SK-MEL-5 (cell line): ENCODE data around the gene RAP1GAP. TPM values are rescaled to one million over a fixed set of nuclear protein-coding genes. Genes with fewer than 3 reads are reported as not detected.

Experiments used
- DNase-seq: peaks from one replicate; pipeline ENCODE4 v3.0.0-alpha.2; 2016; ENCODE audit warnings: low read depth, low spot score
- in situ Hi-C: cut with HindIII; loops from 2 replicates; pipeline ENCODE4 v1.10.0; 2016; ENCODE audit warnings: low sequenced_read_pairs, high pct_unique_total_duplicates, low pct_unique_long_range_greater_than_20kb
- polyA plus RNA-seq, 2 experiments: library from polyadenylated mRNA; depleted of rRNA; stranded (reverse); fragments of >200 nt; gene quantifications; 2 replicates each; pipeline ENCODE4 v1.2.3, GENCODE V29; 2015
- total RNA-seq: library from RNA; depleted of rRNA; stranded (reverse); fragments of >200 nt; shearing (Covaris generic); gene quantifications from 2 replicates; pipeline ENCODE4 v1.2.3, GENCODE V29; 2014; rRNA removed

Gene RAP1GAP
- 0.61 and 0.95 TPM in 2 replicates for total RNA-seq
- 1.9 and 6.7 TPM in 2 replicates for polyA plus RNA-seq (2015; cell fraction: cytosol; rRNA removed)
- polyA plus RNA-seq (2015; cell fraction: nucleus; rRNA removed) = 0.88 and 1.6 TPM in 2 replicates

DNA sequence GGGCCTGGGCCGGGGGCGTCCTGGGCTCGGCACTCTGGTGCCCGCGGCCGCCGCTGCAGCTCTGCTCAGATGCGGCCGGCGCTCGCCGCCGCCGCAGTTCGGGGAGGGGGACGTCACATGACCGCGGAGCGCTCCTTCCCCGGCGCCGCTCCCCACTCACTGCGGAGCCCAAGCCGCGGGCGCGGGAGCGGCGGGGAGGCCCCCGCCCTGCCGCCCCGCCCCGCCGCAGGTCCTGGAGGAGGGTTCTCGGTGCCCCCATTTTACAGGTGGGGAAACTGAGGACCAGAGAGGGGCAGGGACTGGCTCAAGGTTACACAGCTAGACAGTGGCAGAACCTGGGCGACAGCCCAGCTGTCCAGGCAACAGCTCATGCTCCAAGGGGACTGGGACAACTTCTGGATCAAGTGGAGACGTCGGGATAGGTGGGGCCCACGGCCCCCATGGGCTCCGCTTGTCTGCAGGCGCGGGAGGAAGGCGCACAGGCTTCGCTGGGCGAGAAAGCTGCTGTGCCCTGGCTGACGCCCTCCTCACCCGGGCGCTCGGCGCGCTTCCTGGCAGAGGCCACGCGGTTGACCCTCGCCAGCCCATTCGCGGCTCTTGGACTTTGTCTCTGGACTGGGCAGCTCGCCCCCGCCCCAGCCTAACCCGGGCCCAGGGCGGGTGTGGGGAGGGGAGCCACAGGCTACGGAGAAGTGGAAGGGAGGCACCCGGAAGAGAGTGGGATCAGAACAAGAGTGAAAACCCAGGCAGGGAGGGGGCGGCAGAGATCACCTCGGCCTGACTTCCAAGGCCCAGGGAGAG is at the start of gene RAP1GAP:
RAP1GAP (minus strand) TSS at position 100 of the 801 bp plus-strand sequence. CDS start 49,325 bp downstream, outside the sequence.
- in situ Hi-C loops = no loop called here
- no peak for DNase-seq

DNA sequence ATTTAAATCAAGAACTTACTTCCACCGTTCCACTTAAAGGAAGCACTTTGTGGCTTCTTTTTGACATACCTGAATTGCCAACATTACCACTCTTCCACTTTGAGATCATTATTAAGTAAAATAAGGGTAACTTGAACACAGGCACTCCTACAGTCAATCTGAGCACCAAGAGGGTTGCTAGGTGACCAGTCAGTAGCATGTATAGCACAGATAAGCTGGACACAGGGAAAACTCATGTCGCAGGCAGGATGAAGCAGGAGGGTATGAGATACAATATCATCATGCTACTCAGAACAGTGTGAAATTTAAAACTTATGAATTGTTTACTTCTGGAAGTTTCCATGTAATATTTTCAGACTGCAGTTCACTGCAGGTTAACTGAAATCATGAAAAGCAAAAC is 47.0 kb upstream of the RAP1GAP start:
- DNase-seq = no peak
- in situ Hi-C loops = no loop called here

- DNase-seq = no peak
- in situ Hi-C loops = no loop called here
Measured at GRCh38 chr1:21707891-21708290, 38.7 kb upstream of the RAP1GAP start.

GRCh38 chr1:21707086-21707840 is 38.1 kb upstream of the RAP1GAP start:
- in situ Hi-C loops = no loop called here

DNA sequence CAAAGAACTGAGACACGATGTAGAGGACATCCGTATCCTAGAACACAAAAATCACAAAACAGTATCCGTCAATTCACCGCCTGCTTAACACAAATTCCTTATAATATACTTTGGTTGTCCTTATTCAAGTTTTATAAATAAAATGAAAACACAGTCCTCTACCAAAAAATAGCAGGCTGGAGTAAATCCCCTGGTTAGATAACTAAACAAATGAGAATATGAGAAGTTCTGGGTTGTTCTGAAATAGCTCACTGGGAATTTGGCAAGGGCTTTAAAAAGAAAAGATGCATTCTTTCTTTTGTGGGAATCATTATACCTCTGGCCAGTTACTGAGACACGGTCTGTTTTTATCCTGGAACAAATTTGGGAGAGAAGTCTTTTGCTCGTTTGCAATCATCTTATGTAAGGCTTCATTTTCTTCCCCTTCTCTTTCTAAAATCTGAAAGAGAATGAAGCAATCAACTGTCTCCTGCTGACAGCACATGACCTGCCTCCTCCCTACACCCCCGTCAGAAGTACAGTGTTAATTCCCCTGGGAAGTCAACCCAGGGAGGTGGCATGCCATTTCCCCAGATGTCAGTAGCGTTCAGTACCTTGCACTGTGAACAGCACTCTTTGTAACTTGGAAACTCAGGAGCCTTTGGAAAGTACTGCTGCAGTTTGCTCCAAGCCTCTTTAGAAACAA is 37.1 kb upstream of the RAP1GAP start:
- DNase-seq = peak; percentile 97
- in situ Hi-C loops = no loop called here

More at GRCh38 chr1:21707086-21707840, 38.1 kb upstream of the RAP1GAP start:
- DNase-seq = no peak

DNA sequence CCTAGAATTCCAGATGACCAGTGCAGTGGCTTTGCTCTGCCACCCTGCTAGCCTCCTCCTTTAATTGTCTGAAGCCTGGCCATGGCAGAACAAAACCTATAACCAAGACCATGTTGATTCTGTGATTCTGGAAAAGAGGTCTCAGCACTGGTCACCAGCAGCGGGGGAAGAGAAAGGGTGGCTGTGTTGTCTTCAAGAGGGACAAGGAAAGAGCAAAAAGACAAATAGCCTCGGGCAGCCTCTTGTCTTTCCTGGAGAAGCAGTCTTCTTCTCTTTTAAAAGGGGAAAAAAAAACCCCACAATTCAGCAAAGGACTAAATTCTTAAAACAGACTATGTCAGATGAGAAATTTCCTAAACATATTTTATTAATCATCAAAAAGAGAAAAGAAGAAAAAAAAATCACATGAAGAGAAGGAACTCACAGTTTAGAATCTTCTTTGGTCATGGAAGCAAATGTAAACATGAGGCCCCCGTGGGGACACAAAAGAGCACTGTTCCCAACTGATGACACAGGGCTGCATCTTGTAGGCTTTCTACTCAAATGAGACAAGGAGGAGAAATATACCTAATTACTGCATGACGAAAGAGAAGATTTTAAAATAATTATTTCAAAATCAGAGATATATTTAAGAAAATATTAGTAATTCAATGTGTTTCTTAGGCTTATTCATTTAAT is 36.3 kb upstream of the RAP1GAP start:
- peak; percentile 88 for DNase-seq
- in situ Hi-C loops = no loop called here

GRCh38 chr1:21704145-21704544 is 35.0 kb upstream of the RAP1GAP start:
- in situ Hi-C loops = no loop called here
- peak; percentile 95 for DNase-seq

GRCh38 chr1:21703318-21703963 is 34.3 kb upstream of the RAP1GAP start:
- in situ Hi-C loops = no loop called here
- DNase-seq = peak; percentile 77

DNA sequence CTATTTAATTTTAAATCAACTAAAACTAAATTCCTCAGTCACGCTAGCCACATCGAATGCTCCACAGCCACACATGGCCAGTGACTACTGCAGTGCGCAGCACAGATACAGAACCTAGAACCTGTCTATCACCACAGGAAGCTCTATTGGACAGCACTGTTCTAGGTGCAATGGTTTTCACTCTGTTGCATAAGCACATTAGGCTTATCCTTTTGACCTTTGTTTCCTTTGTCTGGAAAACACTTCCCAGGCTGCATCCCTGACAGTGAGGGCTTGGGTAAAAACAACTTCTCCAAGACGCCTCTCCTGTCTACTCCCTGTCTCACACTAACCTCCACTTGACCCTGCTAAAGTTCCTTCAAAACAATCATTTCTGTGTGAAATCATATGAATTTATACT is 33.6 kb upstream of the RAP1GAP start:
- in situ Hi-C loops = no loop called here
- no peak for DNase-seq

DNA sequence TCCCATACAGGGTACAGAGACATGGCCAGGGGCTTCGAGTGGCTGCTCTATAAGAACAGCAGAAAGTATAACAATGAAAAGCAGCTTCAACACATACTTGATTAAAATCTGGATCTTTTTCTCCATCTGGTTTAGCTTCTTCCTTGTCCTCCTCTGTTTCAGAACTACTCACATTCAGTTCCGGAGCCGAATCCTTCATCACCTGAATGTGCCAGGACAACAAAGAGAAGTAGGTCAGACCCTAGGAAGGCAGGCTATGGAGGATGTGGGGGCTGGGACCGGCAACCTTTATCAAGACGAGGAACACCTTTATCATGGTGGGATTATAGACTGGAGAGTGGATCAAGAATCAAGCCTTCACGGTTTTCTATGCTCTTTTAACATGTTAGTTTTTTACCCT is 32.2 kb upstream of the RAP1GAP start:
- in situ Hi-C loops = no loop called here
- no peak for DNase-seq

GRCh38 chr1:21700094-21700493 is 30.9 kb upstream of the RAP1GAP start:
- in situ Hi-C loops = no loop called here
- no peak for DNase-seq

GRCh38 chr1:21696931-21697330 is 27.8 kb upstream of the RAP1GAP start:
- in situ Hi-C loops = no loop called here
- DNase-seq = peak; percentile 93

GRCh38 chr1:21693732-21694131 is 24.6 kb upstream of the RAP1GAP start:
- DNase-seq = no peak
- in situ Hi-C loops = no loop called here

DNA sequence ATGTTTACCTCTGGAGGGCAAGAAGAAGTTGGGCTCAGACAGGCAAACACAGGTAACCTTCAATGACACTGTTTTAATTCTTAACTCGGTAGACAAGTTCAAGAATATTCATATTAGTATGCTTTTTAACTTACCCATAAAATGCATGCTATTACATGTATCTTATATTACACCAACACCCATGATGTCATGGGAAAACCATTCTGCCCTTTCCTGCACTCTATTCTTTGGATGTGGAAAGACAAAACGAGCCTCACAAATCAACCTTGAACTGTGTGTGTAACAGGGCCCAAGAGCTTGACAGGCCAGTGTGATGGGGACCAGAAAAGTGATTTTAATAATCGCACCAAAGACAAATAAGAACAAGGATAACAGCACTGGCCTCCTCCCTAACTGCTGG is 22.6 kb upstream of the RAP1GAP start:
- in situ Hi-C loops = no loop called here
- no peak for DNase-seq

DNA sequence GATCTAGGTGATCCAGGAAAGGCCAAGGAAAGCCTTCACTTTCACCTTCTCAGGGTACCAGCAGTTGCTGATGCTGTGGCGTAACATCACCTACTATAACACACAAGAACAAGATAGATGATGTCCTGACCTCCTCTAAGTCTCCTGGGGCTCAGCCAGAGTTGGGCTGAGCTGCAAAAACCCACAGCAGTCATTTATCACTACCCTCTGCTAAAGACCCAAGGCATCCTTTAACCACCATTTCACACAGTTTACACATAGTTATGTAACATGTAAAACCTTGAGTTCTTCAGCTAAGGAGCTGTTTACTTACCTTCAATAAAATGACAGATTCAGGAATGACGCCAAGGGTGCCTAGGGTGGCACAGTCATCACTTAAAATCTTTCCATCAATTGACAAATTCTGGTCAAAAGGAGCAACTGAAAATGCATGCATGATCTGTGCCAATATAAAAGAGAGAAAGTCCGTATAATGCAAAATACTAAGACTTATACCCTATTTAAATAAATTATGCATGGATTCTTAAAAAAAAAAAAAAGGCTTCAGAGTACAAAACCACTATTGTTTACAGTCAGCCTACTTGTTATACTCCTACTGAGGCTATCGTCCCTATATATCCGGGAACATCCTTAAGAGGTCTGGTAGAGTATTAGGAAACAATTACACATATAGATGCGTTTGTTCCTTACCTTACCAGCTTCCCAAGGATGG is 20.7 kb upstream of the RAP1GAP start:
- in situ Hi-C loops = no loop called here
- no peak for DNase-seq

GRCh38 chr1:21687081-21687529 is 17.9 kb upstream of the RAP1GAP start:
- in situ Hi-C loops = no loop called here
- no peak for DNase-seq
